ENCODE data around the gene CGREF1. TPM values are rescaled to one million over a fixed set of nuclear protein-coding genes. Genes with fewer than 3 reads are reported as not detected.

Gene CGREF1
- polyA plus RNA-seq, 1 of the 3 experiments (the other 2 are of a cell fraction) = 18.3 TPM

- H3K27ac ChIP-seq (ENCODE audit: low read depth in 2 of 2, low read length in 1 of 2) = peak within 1 kb of the TSS; percentile 79 to 99
- POLR2A ChIA-PET = interaction anchor here (0.5 to 4.0 kb wide), 12 partner anchors 9 to 278 kb away, joined by 3 to 42 read pairs (median 3); partner anchors contain the start of genes AGBL5, ATRAID, GTF3C2 and KHK
- H4K20me1 ChIP-seq (ENCODE audit: insufficient read depth) = peaks cover 12% of the 10 kb centered on the region; the same call in 1 of the 2 replicates
- TF ChIP-seq USF1 (IDR thresholded peaks at IDR 0.05; ENCODE audit: borderline replicate concordance, low read depth) (0 out of 2 replicates have a peak, but pooled peaks have one; percentile 64), RFX5 (IDR thresholded peaks at IDR 0.05; ENCODE audit: low read length) (no peak), RXRA (IDR thresholded peaks at IDR 0.05; ENCODE audit: borderline replicate concordance, low read depth) (no peak; the same call in 1 of the 2 replicates), ZBTB33 (IDR thresholded peaks at IDR 0.05; ENCODE audit: borderline replicate concordance, low read depth) (no peak), SMC3 (IDR thresholded peaks at IDR 0.05; ENCODE audit: low read depth, low read length) (no peak; the same call in 1 of the 2 replicates), MAX (IDR thresholded peaks at IDR 0.05; ENCODE audit: low read depth) (peak; percentile 99), TEAD4 (IDR thresholded peaks at IDR 0.05; ENCODE audit: borderline replicate concordance, insufficient read depth) (peak; percentile 67; the same call in 1 of the 2 replicates), NRF1 (IDR thresholded peaks at IDR 0.05; ENCODE audit: low read depth, low read length) (no peak), CHD2 (IDR thresholded peaks at IDR 0.05; ENCODE audit: low read length, partially characterized antibody) (peak; percentile 96), YY1 (IDR thresholded peaks at IDR 0.05; ENCODE audit: low read depth) (0 out of 2 replicates have a peak, but pooled peaks have one; percentile 58), FOXJ3 (CRISPR knock-in tag; IDR thresholded peaks at IDR 0.05) (peak; percentile 91), GABPA (IDR thresholded peaks at IDR 0.05; ENCODE audit: low read depth) (peak; percentile 30), PBX3 (IDR thresholded peaks at IDR 0.05) (peak; percentile 56), MXI1 (IDR thresholded peaks at IDR 0.05; ENCODE audit: low read depth, low read length) (peak; percentile 95), ELF1 (IDR thresholded peaks at IDR 0.05) (peak; percentile 42; the same call in 1 of the 2 replicates), TCF12 (IDR thresholded peaks at IDR 0.05) (peak; percentile 99), CTCF (IDR thresholded peaks at IDR 0.05) (peak; percentile 24), IRF3 (IDR thresholded peaks at IDR 0.05; ENCODE audit: low read depth, low read length) (no peak), TAF1 (IDR thresholded peaks at IDR 0.05; ENCODE audit: borderline replicate concordance, low read depth, low read length) (peak; percentile 68), EP300 (IDR thresholded peaks at IDR 0.05; ENCODE audit: borderline replicate concordance in 1 of 2, low read depth in 1 of 2, low read length in 1 of 2) (peak; percentile 86 to 91; a peak in 3 of 4 replicates), POLR2AphosphoS5 (IDR thresholded peaks at IDR 0.05; ENCODE audit: low read depth, low read length) (peak; percentile 88), SIN3A (IDR thresholded peaks at IDR 0.05; ENCODE audit: borderline replicate concordance, low read depth, low read length) (peak; percentile 86; the same call in 1 of the 2 replicates), RAD21 (IDR thresholded peaks at IDR 0.05; ENCODE audit: low read length) (peak; percentile 17), FOXM1 (IDR thresholded peaks at IDR 0.05; ENCODE audit: low read depth) (no peak; the same call in 1 of the 2 replicates), NFIC (IDR thresholded peaks at IDR 0.05; ENCODE audit: borderline replicate concordance) (peak; percentile 91)
These were observed 40.4 kb downstream of the CGREF1 start, which contains the start of gene EMILIN1 for GRCh38 chr2:27078267-27079194. EMILIN1 (plus strand) TSS chr2:27078615; CDS start chr2:27079066, 451 bp downstream.

More at GRCh38 chr2:27078267-27079194, 40.4 kb downstream of the CGREF1 start, which contains the start of gene EMILIN1:
- H3K79me2 ChIP-seq (ENCODE audit: insufficient read depth) = peaks cover 32% of the 10 kb centered on the region
- peaks cover 16 to 22% of the 10 kb centered on the region in 2 experiments for H3K36me3 ChIP-seq (replicated peaks in 1 of 2; ENCODE audit: control insufficient read depth in 1 of 2, insufficient read depth in 2 of 2, low read length in 1 of 2)
- peak; percentile 97 for DNase-seq
- no peaks in the 10 kb centered on the region for H3K9me3 ChIP-seq
- H3K4me1 ChIP-seq (ENCODE audit: control insufficient read depth in 1 of 2, insufficient read depth in 2 of 2, low read depth in 1 of 2, low read length in 1 of 2) = peaks cover 36 to 76% of the 10 kb centered on the region in 2 experiments
- H3K4me2 ChIP-seq = peak within 1 kb of the TSS; percentile 100
- CTCF ChIA-PET = interaction anchor here (0.5 to 14.6 kb wide), 16 partner anchors 9 to 1395 kb away, joined by 3 to 227 read pairs (median 7); partner anchors contain the start of genes AGBL5, OST4 and TMEM214
- H3K9me2 ChIP-seq = no peaks in the 10 kb centered on the region
- H3K27me3 ChIP-seq (ENCODE audit: insufficient read depth) = no peaks in the 10 kb centered on the region
- WGBS (ENCODE audit: low lambda C conversion rate) = 13% methylated on average over 29 of the region's 41 CpGs
- H3F3A ChIP-seq (replicated peaks; ENCODE audit: insufficient read depth) = peaks cover 10% of the 10 kb centered on the region
- peak within 1 kb of the TSS; percentile 83 for H3K9ac ChIP-seq
- H3K4me3 ChIP-seq (ENCODE audit: low read depth in 2 of 2, low read length in 1 of 2) = peak within 1 kb of the TSS; percentile 79 to 93
- H2AFZ ChIP-seq (ENCODE audit: low read depth) = peak within 1 kb of the TSS; percentile 90; the same call in 1 of the 2 replicates

Measured in SK-N-SH (cell line).